Mesenchymal stem cell (in vitro differentiated cells and primary cell): ENCODE results near the gene GRAP2.

Experiments
- DNase-seq: peaks from one replicate; pipeline ENCODE4 v3.0.0-alpha.2; 2013
- H2AFZ ChIP-seq: one replicate; pipeline ENCODE4 v1.6.1; 2013; ENCODE audit warnings: low read depth, mild to moderate bottlenecking, control low read depth, inconsistent platforms, low read length, moderate library complexity
- H2AK5ac ChIP-seq: 2 replicates; pipeline ENCODE4 v1.6.1; 2013; ENCODE audit warnings: low read length, moderate library complexity, mild to moderate bottlenecking, inconsistent platforms; ENCODE audit not compliant: severe bottlenecking
- H2BK120ac ChIP-seq: one replicate; pipeline ENCODE4 v1.6.1; 2013; ENCODE audit warnings: low read depth, mild to moderate bottlenecking, inconsistent platforms, low read length, moderate library complexity
- H2BK12ac ChIP-seq, 2 experiments: one replicate each; pipeline ENCODE4 v1.6.1; 2013; ENCODE audit warnings: inconsistent platforms in 2 of 2, low read length in 2 of 2, mild to moderate bottlenecking in 2 of 2, moderate library complexity in 2 of 2, control low read depth in 1 of 2
- H2BK15ac ChIP-seq: one replicate; pipeline ENCODE4 v1.6.1; 2013; ENCODE audit warnings: mild to moderate bottlenecking, low read depth, inconsistent platforms; ENCODE audit not compliant: poor library complexity, severe bottlenecking
- H2BK5ac ChIP-seq: 2 replicates; pipeline ENCODE4 v1.6.1; 2013; ENCODE audit warnings: low read depth, mild to moderate bottlenecking, low read length, control low read depth, inconsistent platforms; ENCODE audit not compliant: poor library complexity, severe bottlenecking
- H3K14ac ChIP-seq, 2 experiments: one replicate each; pipeline ENCODE4 v1.6.1; 2013; ENCODE audit warnings: inconsistent platforms in 2 of 2, low read length in 2 of 2, control low read depth in 1 of 2, mild to moderate bottlenecking in 1 of 2, moderate library complexity in 1 of 2
- H3K18ac ChIP-seq, 2 experiments: one replicate each; pipeline ENCODE4 v1.6.1; 2013; ENCODE audit warnings: inconsistent platforms in 2 of 2, low read length in 2 of 2, control low read depth in 1 of 2, low read depth in 1 of 2, mild to moderate bottlenecking in 1 of 2
- H3K23ac ChIP-seq, 2 experiments: one replicate each; pipeline ENCODE4 v1.6.1; 2013; ENCODE audit warnings: inconsistent platforms in 2 of 2, low read length in 2 of 2, mild to moderate bottlenecking in 2 of 2, moderate library complexity in 2 of 2, control low read depth in 1 of 2
- H3K27ac ChIP-seq: 2 replicates; pipeline ENCODE4 v1.5.1; 2013; ENCODE audit warnings: mild to moderate bottlenecking, moderate library complexity, low read length, control low read depth, inconsistent platforms; ENCODE audit not compliant: poor library complexity, severe bottlenecking
- H3K27me3 ChIP-seq, 2 experiments: 2 replicates each; pipeline versions ENCODE4 v1.6.1 to v1.7.0; 2013; ENCODE audit warnings: low read length in 2 of 2, mild to moderate bottlenecking in 2 of 2, moderate library complexity in 2 of 2, control low read depth in 1 of 2, inconsistent platforms in 1 of 2; ENCODE audit not compliant: control insufficient read depth in 1 of 2, insufficient read depth in 1 of 2
- H3K36me3 ChIP-seq, 2 experiments: 2 replicates each; pipeline versions ENCODE4 v1.6.1 to v1.7.0; 2013; ENCODE audit warnings: low read length in 2 of 2, control low read depth in 1 of 2, inconsistent platforms in 1 of 2, low read depth in 1 of 2, mild to moderate bottlenecking in 1 of 2; ENCODE audit not compliant: insufficient read depth in 2 of 2, control insufficient read depth in 1 of 2
- H3K4ac ChIP-seq, 2 experiments: one replicate each; pipeline ENCODE4 v1.6.1; 2013; ENCODE audit warnings: inconsistent platforms in 2 of 2, low read length in 2 of 2, mild to moderate bottlenecking in 2 of 2, moderate library complexity in 2 of 2, control low read depth in 1 of 2, low read depth in 1 of 2
- H3K4me1 ChIP-seq: 2 replicates; pipeline ENCODE4 v1.6.1; 2013; ENCODE audit warnings: low read depth, low read length, control low read depth; ENCODE audit not compliant: control insufficient read depth, insufficient read depth
- H3K4me2 ChIP-seq: 2 replicates; pipeline ENCODE4 v1.6.1; 2013; ENCODE audit warnings: low read length, mild to moderate bottlenecking, inconsistent platforms; ENCODE audit not compliant: poor library complexity, severe bottlenecking
- H3K4me3 ChIP-seq, 2 experiments: 2 replicates each; pipeline versions ENCODE4 v1.5.1 to v1.7.0; 2013; ENCODE audit warnings: low read length in 2 of 2, mild to moderate bottlenecking in 2 of 2, control low read depth in 1 of 2, low read depth in 1 of 2; ENCODE audit not compliant: insufficient read depth in 1 of 2
- H3K79me1 ChIP-seq: replicated peaks from 2 replicates; pipeline ENCODE4 v1.6.1; 2013; ENCODE audit warnings: mild to moderate bottlenecking, control low read depth, low read length, inconsistent platforms; ENCODE audit not compliant: poor library complexity, severe bottlenecking
- H3K9ac ChIP-seq: 2 replicates; pipeline ENCODE4 v1.7.0; 2013; ENCODE audit warnings: mild to moderate bottlenecking, low read length, moderate library complexity
- H3K9me3 ChIP-seq: 2 replicates; pipeline ENCODE4 v1.7.0; 2013; ENCODE audit warnings: mild to moderate bottlenecking, low read length; ENCODE audit not compliant: control insufficient read depth
- H4K8ac ChIP-seq: one replicate; pipeline ENCODE4 v1.6.1; 2013; ENCODE audit warnings: inconsistent platforms, mild to moderate bottlenecking, low read length, moderate library complexity
- H4K91ac ChIP-seq: one replicate; pipeline ENCODE4 v1.6.1; 2013; ENCODE audit warnings: mild to moderate bottlenecking, low read length, inconsistent platforms
- WGBS: methylation state at CpG from one replicate; pipeline ENCODE4 v1.1.7; 2013; ENCODE audit warnings: mixed read lengths; 5-methylcytosine and 5-hydroxymethylcytosine counted together

GRAP2 gene

GRCh38 chr22:39924286-39924685 is 23.4 kb downstream of the GRAP2 start:
- WGBS = 96% methylated on average over 16 of the region's 18 CpGs
- Histone ChIP-seq H2AFZ (no peak overlapping the region), H3K9me3 (no peaks in the 10 kb centered on the region)

GRCh38 chr22:39925273-39925672 is 24.4 kb downstream of the GRAP2 start:
- no peak overlapping the region for H2BK5ac ChIP-seq
- no peak overlapping the region for H3K18ac ChIP-seq

More at GRCh38 chr22:39924286-39924685, 23.4 kb downstream of the GRAP2 start:
- Histone ChIP-seq H4K91ac (no peak overlapping the region), H2BK5ac (no peak overlapping the region), H3K4me3 (no peak overlapping the region), H3K4ac (no peak overlapping the region), H3K36me3 (no peaks in the 10 kb centered on the region), H3K27me3 (peaks cover 72 to 85% of the 10 kb centered on the region in 2 experiments), H2BK120ac (no peak overlapping the region), H2AK5ac (no peak overlapping the region), H3K18ac (no peak overlapping the region), H4K8ac (no peak overlapping the region), H3K79me1 (no peaks in the 10 kb centered on the region), H3K9ac (no peak overlapping the region), H3K4me2 (no peak overlapping the region), H2BK12ac (no peak overlapping the region), H3K27ac (no peak overlapping the region), H3K14ac (no peak overlapping the region), H3K4me1 (no peaks in the 10 kb centered on the region), H3K23ac (no peak overlapping the region), H2BK15ac (no peak overlapping the region)
- no peak for DNase-seq

GRCh38 chr22:39925909-39926679 is 25.2 kb downstream of the GRAP2 start:
- no peaks in the 10 kb centered on the region for H3K79me1 ChIP-seq
- no peak overlapping the region for H2BK12ac ChIP-seq
- no peaks in the 10 kb centered on the region for H3K36me3 ChIP-seq
- H3K4me2 ChIP-seq = no peak overlapping the region
- no peak overlapping the region for H2AFZ ChIP-seq
- no peaks in the 10 kb centered on the region for H3K9me3 ChIP-seq
- H3K27ac ChIP-seq = no peak overlapping the region
- H3K4me1 ChIP-seq = no peaks in the 10 kb centered on the region
- H3K9ac ChIP-seq = no peak overlapping the region
- 87% methylated on average over 7 of the region's 8 CpGs for WGBS
- no peak overlapping the region for H3K4ac ChIP-seq
- H2AK5ac ChIP-seq = no peak overlapping the region
- DNase-seq = no peak
- no peak overlapping the region for H2BK15ac ChIP-seq
- no peak overlapping the region for H3K23ac ChIP-seq
- no peak overlapping the region for H2BK120ac ChIP-seq
- no peak overlapping the region for H3K4me3 ChIP-seq
- H3K18ac ChIP-seq = no peak overlapping the region
- peaks cover 74 to 88% of the 10 kb centered on the region in 2 experiments for H3K27me3 ChIP-seq
- no peak overlapping the region for H2BK5ac ChIP-seq
- H3K14ac ChIP-seq = no peak overlapping the region
- no peak overlapping the region for H4K91ac ChIP-seq
- no peak overlapping the region for H4K8ac ChIP-seq

More at GRCh38 chr22:39925273-39925672, 24.4 kb downstream of the GRAP2 start:
- Histone ChIP-seq H3K79me1 (no peaks in the 10 kb centered on the region), H3K27ac (no peak overlapping the region), H2BK12ac (no peak overlapping the region), H3K36me3 (no peaks in the 10 kb centered on the region), H3K9ac (no peak overlapping the region), H2BK15ac (no peak overlapping the region), H4K91ac (no peak overlapping the region), H3K23ac (no peak overlapping the region), H4K8ac (no peak overlapping the region), H3K4me3 (no peak overlapping the region), H3K14ac (no peak overlapping the region), H3K4me2 (no peak overlapping the region), H3K4ac (no peak overlapping the region), H3K9me3 (no peaks in the 10 kb centered on the region), H2AFZ (no peak overlapping the region), H2BK120ac (no peak overlapping the region), H3K27me3 (peaks cover 74 to 88% of the 10 kb centered on the region in 2 experiments), H2AK5ac (no peak overlapping the region), H3K4me1 (no peaks in the 10 kb centered on the region)
- 84% methylated on average over 2 of the region's 2 CpGs for WGBS
- no peak for DNase-seq

- Histone ChIP-seq H3K4me3 (no peak overlapping the region), H3K36me3 (no peaks in the 10 kb centered on the region), H3K14ac (no peak overlapping the region), H3K9me3 (no peaks in the 10 kb centered on the region), H2BK5ac (no peak overlapping the region), H3K4ac (no peak overlapping the region), H3K79me1 (no peaks in the 10 kb centered on the region), H3K4me1 (no peaks in the 10 kb centered on the region), H3K23ac (no peak overlapping the region), H3K27ac (no peak overlapping the region), H4K91ac (no peak overlapping the region), H4K8ac (no peak overlapping the region), H3K27me3 (peaks cover 76 to 87% of the 10 kb centered on the region in 2 experiments), H2AK5ac (no peak overlapping the region), H3K18ac (no peak overlapping the region), H2AFZ (no peak overlapping the region), H3K4me2 (no peak overlapping the region), H2BK12ac (no peak overlapping the region), H2BK120ac (no peak overlapping the region), H2BK15ac (no peak overlapping the region), H3K9ac (no peak overlapping the region)
- 96% methylated on average over 4 of the region's 5 CpGs for WGBS
- no peak for DNase-seq
Measured at GRCh38 chr22:39926753-39927152, 25.9 kb downstream of the GRAP2 start.
